Activated naive CD4-positive, alpha-beta T cell treated with Interleukin-2 at 50 U/mL for 16 hours (primary cell): ENCODE results near the gene TOP3A.
A peak's percentile ranks its signal among the peaks of the same experiment; 100 is the strongest.

Experiments used
- DNase-seq: peaks from one replicate; pipeline ENCODE4 v3.0.0-alpha.2; 2020

The TOP3A gene

GRCh38 chr17:18278867-18279266 is 35.9 kb downstream of the TOP3A start:
- DNase-seq = no peak

- no peak for DNase-seq
These were observed 37.7 kb downstream of the TOP3A start for GRCh38 chr17:18277076-18277475.

GRCh38 chr17:18270046-18270931 is 44.5 kb downstream of the TOP3A start:
- no peak for DNase-seq

GRCh38 chr17:18267927-18268711 is 46.7 kb downstream of the TOP3A start:
- DNase-seq = no peak

DNA sequence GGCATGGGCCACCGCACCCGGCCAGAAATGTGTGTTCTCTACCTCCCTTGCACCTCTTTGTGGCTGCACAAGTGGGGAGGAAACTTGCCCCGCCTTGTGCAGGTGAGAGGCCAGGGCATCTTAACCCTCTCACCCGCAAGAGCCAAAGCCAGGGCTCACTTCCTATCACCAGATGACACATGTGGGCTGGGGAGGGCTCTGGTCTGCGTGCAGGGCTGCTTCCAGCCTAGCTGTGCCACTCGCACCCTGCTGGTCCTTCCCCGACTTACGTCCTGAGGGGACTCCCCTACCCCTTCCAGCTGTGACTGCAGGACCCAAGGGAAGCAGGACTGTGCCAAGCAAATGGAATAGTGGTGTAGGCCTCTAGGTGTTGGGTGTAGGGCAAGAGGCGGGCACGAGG is 47.4 kb downstream of the TOP3A start:
- no peak for DNase-seq

DNA sequence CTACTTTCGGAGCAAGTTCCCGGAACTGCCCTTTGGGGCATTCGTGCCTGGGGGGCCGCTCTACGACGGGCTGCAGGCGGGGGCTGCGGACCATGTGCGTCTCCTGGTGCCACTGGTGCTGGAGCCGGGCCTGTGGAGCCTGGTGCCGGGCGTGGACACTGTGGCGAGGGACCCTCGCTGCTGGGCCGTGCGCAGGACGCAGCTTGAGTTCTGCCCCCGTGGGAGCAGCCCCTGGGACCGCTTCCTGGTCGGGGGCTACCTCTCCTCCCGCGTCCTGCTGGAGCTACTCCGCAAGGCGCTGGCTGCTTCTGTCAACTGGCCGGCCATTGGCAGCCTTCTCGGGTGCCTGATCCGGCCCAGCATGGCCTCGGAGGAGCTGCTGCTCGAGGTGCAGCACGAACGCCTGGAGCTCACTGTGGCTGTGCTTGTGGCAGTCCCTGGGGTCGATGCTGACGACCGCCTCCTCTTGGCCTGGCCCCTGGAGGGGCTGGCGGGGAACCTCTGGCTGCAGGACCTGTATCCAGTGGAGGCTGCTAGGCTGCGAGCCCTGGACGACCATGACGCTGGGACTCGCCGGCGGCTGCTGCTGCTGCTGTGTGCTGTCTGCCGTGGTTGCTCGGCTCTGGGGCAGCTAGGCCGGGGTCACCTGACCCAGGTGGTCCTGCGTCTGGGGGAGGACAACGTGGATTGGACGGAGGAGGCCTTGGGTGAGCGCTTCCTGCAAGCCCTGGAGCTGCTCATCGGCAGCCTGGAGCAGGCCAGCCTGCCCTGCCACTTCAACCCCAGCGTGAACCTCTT is 50.7 kb downstream of the TOP3A start:
- no peak for DNase-seq

GRCh38 chr17:18262641-18263040 is 52.2 kb downstream of the TOP3A start:
- no peak for DNase-seq

DNA sequence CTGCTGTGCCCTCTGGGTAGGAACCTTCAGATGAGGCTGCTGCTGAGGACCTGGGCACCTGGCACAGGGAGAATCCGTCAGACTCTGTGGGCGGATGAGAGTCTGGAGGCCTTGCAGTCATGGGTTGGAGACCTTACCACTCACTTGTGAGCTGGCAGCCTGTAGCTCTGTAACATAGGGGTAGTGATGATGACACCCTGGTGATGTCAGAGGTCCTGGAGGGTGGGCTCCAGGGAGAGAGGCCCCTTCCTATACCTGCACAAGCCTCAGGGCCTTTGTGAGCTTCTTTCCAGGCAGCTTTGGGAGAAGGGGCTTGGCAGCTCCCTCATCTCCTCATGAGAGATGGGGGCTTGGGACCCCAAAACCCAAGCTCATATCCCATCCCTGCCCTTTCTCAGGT is 52.7 kb downstream of the TOP3A start:
- no peak for DNase-seq

DNA sequence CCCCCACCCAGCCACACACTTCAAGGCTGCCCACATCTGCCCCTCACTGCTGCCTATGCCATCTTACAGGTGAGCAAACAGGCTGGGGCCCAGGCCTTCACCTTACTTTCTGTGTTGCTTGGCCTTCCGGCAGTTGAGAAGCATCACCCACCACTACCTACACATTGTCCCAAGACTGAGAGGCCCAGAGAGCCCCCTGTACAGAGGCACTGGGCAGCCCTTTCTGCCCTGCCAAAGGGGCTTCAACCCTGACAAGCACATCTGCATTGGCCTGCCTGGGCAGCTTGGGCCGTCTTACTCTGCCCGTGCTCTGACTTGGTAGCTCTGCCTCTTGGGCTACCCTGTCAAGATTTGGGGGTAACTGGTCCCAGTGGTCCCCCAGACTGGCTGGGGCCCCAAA is 53.1 kb downstream of the TOP3A start:
- no peak for DNase-seq

GRCh38 chr17:18261146-18261515 is 53.7 kb downstream of the TOP3A start:
- DNase-seq = peak; percentile 46

DNA sequence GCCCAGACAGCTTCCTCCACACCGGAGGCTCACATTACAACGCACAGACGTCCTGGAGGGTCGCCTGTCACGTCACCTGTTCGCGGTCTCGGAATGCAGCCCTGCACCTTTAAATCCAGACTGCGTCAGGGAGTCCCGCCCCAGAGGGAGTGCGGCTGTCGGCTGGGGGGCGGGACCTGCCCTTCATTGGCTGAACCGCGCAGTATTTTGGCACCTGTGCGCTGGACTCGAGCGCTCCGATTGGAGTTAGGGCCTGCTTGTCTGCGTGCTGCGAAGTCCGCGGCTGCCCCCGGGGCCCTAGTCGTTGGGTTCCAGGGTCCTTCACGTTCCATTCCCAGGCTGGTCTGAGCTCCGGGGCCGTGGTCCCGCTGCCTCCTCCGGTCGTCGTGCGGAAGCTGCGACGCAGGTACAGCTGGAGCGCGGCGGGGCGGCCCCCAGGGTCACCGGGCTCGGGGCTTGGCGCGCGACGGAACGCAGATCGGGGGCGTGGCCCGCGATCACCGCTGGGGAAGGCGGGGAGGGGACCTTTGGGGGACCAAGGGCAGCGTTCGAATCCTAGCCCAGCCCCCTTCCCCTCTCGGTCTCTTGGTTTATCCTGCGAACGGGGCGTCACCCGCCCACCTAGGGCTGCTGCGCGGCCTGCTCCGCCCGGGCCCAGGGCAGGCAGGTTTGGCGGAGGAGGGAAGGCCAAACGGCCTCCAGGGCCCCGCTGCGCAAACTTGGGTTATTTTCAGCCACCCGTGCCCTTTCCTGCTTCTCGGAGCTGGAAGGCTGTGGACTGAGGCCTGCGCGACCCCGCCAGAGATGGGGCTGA is 54.3 kb downstream of the TOP3A start, which contains the start of gene MIEF2:
Gene MIEF2 (plus strand): TSS at position 331 of the 814 bp plus-strand sequence. CDS start 2,059 bp downstream, outside the sequence.
- DNase-seq = peak; percentile 94

GRCh38 chr17:18259621-18260331 is 55.0 kb downstream of the TOP3A start:
- DNase-seq = no peak

- DNase-seq = peak; percentile 65
These were observed 56.3 kb downstream of the TOP3A start, which contains the start of gene FLII for GRCh38 chr17:18258356-18259038. Gene FLII, minus strand, starts transcription at chr17:18258738. Its CDS starts 48 bp downstream, at chr17:18258690.

GRCh38 chr17:18257982-18258355 is 56.8 kb downstream of the TOP3A start:
- DNase-seq = peak; percentile 55

GRCh38 chr17:18257268-18257981 is 57.4 kb downstream of the TOP3A start:
- DNase-seq = peak; percentile 20

- no peak for DNase-seq
These were observed 58.0 kb downstream of the TOP3A start for GRCh38 chr17:18256776-18257175.

- DNase-seq = no peak
These were observed 58.4 kb downstream of the TOP3A start for GRCh38 chr17:18256351-18256750.

DNA sequence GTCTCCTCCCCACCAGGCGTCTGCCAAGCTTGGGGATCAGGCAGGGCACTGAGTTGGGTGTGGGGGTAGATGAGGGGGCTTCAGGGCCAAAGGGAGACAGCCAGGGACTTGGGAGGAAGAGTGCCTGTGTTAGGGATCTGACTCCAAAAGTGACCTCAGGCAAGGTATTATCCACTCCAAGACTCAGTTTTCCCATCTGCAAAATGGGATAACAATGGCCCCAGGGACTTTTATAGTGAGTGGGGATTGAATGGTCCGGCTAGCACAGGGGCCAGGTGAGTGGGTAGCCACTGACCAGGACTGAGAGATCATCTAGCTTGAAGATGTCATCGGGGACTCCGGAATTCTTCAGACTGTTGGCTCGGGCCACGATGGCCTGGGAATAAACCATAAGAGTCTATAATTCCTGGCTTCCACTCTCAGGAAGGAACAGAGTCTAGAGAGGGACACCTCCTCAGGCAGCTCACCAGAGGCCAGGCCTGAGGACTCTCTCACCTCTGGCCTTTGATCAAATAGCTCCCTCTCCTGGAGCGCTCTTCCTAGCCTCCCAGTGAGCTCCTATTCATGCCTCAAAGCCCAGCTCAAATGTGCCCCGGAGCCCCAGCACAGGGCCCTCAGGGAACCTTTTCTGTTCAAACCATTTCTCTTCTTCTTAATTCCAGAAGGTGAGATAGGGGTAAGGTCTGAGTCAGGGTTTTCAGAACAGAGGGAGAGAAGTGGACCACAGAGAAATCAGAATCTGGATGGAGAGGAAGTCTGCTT is 59.7 kb downstream of the TOP3A start:
- no peak for DNase-seq
